Spleen (tissue), 7 donors: ENCODE results near the gene TCTN3.

Experiments used
- POLR2AphosphoS5 ChIP-seq, 3 donors: sonication (generic); formaldehyde crosslinking; IDR thresholded peaks; one replicate each; pipeline ENCODE4 v1.5.1; 2017; ENCODE audit warnings: antibody characterized with exemption in 3 of 3
- TF ChIP-seq, protein P1 (sequence below), 11 experiments: fragments of 200-600 bp in 7 of 11; fragments of 450-650 bp in 4 of 11; sonication (generic) in 4 of 11; IDR thresholded peaks in 8 of 11; conservative IDR thresholded peaks in 3 of 11; 1 replicate in 7 of 11; 2 replicates in 4 of 11; pipeline versions ENCODE4 v1.4.0 to v1.8.0; 2016 to 2021; ENCODE audit warnings: antibody characterized with exemption in 11 of 11, inconsistent platforms in 4 of 11, mild to moderate bottlenecking in 1 of 11
- donor health status: DM: no; HTN: no; CAD: no; lungs with moderate emphysema.
- donor health status: DM: no; HTN: no; CAD: no.
- donor health status: DM: no; HTN: no; CAD: no.

DNA sequence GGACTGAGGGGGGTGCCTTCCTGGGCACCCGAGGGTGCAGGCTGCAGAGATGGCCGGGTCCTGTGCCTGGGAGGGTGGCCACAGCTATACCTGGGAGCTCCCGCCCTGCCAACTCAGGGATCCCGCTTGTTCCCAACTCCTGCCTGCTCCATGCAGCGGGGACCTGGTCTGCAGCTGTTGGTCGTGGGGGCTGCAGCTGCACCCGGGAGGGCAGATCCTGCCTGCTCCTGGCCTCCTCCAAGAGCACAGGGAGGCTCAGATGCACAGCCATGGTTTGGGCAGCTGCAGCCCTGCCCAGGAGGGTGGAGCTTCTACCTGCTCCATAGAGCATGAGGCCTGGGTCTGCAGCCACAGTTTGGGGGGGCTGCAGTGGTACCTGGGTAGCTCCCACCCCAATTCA is 13.3 kb upstream of the TCTN3 start:
- TF ChIP-seq, protein P1, sequence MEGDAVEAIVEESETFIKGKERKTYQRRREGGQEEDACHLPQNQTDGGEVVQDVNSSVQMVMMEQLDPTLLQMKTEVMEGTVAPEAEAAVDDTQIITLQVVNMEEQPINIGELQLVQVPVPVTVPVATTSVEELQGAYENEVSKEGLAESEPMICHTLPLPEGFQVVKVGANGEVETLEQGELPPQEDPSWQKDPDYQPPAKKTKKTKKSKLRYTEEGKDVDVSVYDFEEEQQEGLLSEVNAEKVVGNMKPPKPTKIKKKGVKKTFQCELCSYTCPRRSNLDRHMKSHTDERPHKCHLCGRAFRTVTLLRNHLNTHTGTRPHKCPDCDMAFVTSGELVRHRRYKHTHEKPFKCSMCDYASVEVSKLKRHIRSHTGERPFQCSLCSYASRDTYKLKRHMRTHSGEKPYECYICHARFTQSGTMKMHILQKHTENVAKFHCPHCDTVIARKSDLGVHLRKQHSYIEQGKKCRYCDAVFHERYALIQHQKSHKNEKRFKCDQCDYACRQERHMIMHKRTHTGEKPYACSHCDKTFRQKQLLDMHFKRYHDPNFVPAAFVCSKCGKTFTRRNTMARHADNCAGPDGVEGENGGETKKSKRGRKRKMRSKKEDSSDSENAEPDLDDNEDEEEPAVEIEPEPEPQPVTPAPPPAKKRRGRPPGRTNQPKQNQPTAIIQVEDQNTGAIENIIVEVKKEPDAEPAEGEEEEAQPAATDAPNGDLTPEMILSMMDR (IDR thresholded peaks at IDR 0.05 in 8 of 11, conservative IDR thresholded peaks at IDR 0.05 in 3 of 11) = no peak
- no peak for TF ChIP-seq POLR2AphosphoS5 (IDR thresholded peaks at IDR 0.05)
